ENCODE results near the gene SLC19A1. TPM values are rescaled to one million over a fixed set of nuclear protein-coding genes. Genes with fewer than 3 reads are reported as not detected.

SLC19A1 gene
- total RNA-seq, 5 donors from 2014 or later (not counting 1 experiment from before 2014, with no cell fraction given) = 10.4 to 19.2 (median 16.4) TPM

- Mint-ChIP-seq H3K36me3 (peaks cover 12% of the 10 kb centered on the region), H3K27me3 (no peaks in the 10 kb centered on the region), H3K9me3 (peaks cover 2 to 5% (median 4%) of the 10 kb centered on the region in 3 donors), H3K4me3 (no peak overlapping the region), H3K4me1 (peaks cover 0 to 9% (median 6%) of the 10 kb centered on the region in 3 donors), H3K27ac (no peak overlapping the region)
- WGBS (ENCODE audit: insufficient coverage) = 84% methylated on average over 17 of the region's 19 CpGs
- peaks cover 0 to 3% of the 10 kb centered on the region in 2 experiments for H3K4me1 ChIP-seq (ENCODE audit: control insufficient read depth in 1 of 2, extremely low read depth in 1 of 2, insufficient read depth in 2 of 2, low read length in 2 of 2)
- ChIA-PET CTCF (no interaction called here), POLR2A (no interaction called here)
- H3K27me3 ChIP-seq (replicated peaks in 1 of 2; ENCODE audit: control insufficient read depth in 2 of 2, extremely low read depth in 1 of 2, insufficient read depth in 2 of 2, low read length in 1 of 2) = no peaks in the 10 kb centered on the region
- no peak overlapping the region for H3K27ac ChIP-seq (ENCODE audit: low read length)
- H3K36me3 ChIP-seq (ENCODE audit: control insufficient read depth in 2 of 2, extremely low read depth in 1 of 2, insufficient read depth in 1 of 2, low read length in 1 of 2) = peaks cover 9 to 23% of the 10 kb centered on the region in 2 donors
- H3K9me3 ChIP-seq = no peaks in the 10 kb centered on the region
- no peak overlapping the region for H3K4me3 ChIP-seq (ENCODE audit: control insufficient read depth in 1 of 2, extremely low read depth in 1 of 2, low read length in 1 of 2)
- ATAC-seq (replicated peaks in 1 of 4) = no peak
- DNase-seq = no peak
Measured at GRCh38 chr21:45513003-45513717, 29.1 kb downstream of the SLC19A1 start.

DNA sequence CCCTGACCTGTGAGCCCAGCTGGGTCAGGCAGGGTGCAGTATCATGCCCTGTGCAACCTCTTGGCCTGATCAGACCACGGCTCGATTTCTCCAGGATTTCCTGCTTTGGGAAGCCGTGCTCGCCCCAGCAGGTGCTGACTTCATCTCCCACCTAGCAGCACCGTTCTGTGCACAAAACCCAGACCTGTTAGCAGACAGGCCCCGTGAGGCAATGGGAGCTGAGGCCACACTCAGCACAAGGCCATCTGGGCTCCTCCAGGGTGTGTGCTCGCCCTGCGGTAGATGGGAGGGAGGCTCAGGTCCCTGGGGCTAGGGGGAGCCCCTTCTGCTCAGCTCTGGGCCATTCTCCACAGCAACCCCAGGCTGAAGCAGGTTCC, 29.6 kb downstream of the SLC19A1 start:
- no peaks in the 10 kb centered on the region for H3K9me3 Mint-ChIP-seq
- DNase-seq = no peak
- WGBS (ENCODE audit: insufficient coverage) = 86% methylated on average over 6 of the region's 8 CpGs
- no peak overlapping the region for H3K4me3 ChIP-seq (ENCODE audit: control insufficient read depth in 1 of 2, extremely low read depth in 1 of 2, low read length in 1 of 2)
- ChIA-PET POLR2A (no interaction called here), CTCF (no interaction called here)
- H3K27me3 ChIP-seq (replicated peaks in 1 of 2; ENCODE audit: control insufficient read depth in 2 of 2, extremely low read depth in 1 of 2, insufficient read depth in 2 of 2, low read length in 1 of 2) = no peaks in the 10 kb centered on the region
- ATAC-seq (replicated peaks in 1 of 4) = no peak
- H3K4me1 Mint-ChIP-seq = peaks cover 0 to 4% (median 3%) of the 10 kb centered on the region in 3 donors
- H3K4me3 Mint-ChIP-seq = no peak overlapping the region
- H3K4me1 ChIP-seq (ENCODE audit: control insufficient read depth in 1 of 2, extremely low read depth in 1 of 2, insufficient read depth in 2 of 2, low read length in 2 of 2) = peaks cover 0 to 2% of the 10 kb centered on the region in 2 experiments
- H3K9me3 ChIP-seq = no peaks in the 10 kb centered on the region
- H3K27me3 Mint-ChIP-seq = no peaks in the 10 kb centered on the region
- H3K27ac Mint-ChIP-seq = no peak overlapping the region
- H3K27ac ChIP-seq (ENCODE audit: low read length) = no peak overlapping the region
- peaks cover 7% of the 10 kb centered on the region for H3K36me3 Mint-ChIP-seq
- peaks cover 9 to 23% of the 10 kb centered on the region in 2 donors for H3K36me3 ChIP-seq (ENCODE audit: control insufficient read depth in 2 of 2, extremely low read depth in 1 of 2, insufficient read depth in 1 of 2, low read length in 1 of 2)

DNA sequence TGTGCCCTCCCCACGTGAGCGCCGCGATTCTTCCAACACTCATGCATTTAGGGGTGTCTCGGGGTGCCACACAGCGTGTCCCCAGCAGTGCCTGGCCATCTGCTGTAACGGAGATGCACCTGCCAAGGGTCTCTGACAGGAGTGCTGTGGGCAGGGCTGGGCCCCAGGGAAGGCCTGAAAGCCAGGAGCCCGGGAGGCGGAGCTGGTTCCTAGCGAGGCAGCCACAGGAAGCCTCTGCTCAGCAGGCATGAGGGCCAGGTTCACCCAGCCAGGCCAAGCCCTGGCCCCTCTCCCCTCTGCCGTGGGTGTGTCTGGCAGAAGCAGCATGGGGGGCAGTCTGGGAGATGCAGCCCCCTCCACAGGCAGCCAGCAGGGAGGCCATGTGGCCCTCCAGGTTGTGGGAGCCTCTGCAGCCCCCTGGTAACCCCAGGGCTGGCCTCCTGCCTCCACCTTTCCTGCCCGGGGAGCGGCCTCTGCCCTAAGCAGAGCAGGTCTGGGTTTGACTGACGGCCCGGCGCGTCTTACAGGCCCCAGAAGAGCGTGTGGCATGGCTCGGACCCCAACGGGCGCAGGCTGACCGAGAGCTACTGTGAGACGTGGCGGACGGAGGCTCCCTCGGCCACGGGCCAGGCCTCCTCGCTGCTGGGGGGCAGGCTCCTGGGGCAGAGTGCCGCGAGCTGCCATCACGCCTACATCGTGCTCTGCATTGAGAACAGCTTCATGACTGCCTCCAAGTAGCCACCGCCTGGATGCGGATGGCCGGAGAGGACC, 30.4 kb downstream of the SLC19A1 start:
- no peak overlapping the region for H3K27ac ChIP-seq (ENCODE audit: low read length)
- H3K4me3 Mint-ChIP-seq = no peak overlapping the region
- ChIA-PET CTCF (no interaction called here), POLR2A (no interaction called here)
- H3K4me1 ChIP-seq (ENCODE audit: control insufficient read depth in 1 of 2, extremely low read depth in 1 of 2, insufficient read depth in 2 of 2, low read length in 2 of 2) = no peaks in the 10 kb centered on the region
- no peaks in the 10 kb centered on the region for H3K27me3 ChIP-seq (replicated peaks in 1 of 2; ENCODE audit: control insufficient read depth in 2 of 2, extremely low read depth in 1 of 2, insufficient read depth in 2 of 2, low read length in 1 of 2)
- no peak for ATAC-seq (replicated peaks in 1 of 4)
- H3K4me3 ChIP-seq (ENCODE audit: control insufficient read depth in 1 of 2, extremely low read depth in 1 of 2, low read length in 1 of 2) = no peak overlapping the region
- H3K9me3 ChIP-seq = no peaks in the 10 kb centered on the region
- H3K36me3 Mint-ChIP-seq = peaks cover 3% of the 10 kb centered on the region
- H3K27me3 Mint-ChIP-seq = no peaks in the 10 kb centered on the region
- H3K9me3 Mint-ChIP-seq = no peaks in the 10 kb centered on the region
- H3K36me3 ChIP-seq (ENCODE audit: control insufficient read depth in 2 of 2, extremely low read depth in 1 of 2, insufficient read depth in 1 of 2, low read length in 1 of 2) = peaks cover 9 to 17% of the 10 kb centered on the region in 2 donors
- no peak for DNase-seq
- 89% methylated on average over 34 of the region's 35 CpGs for WGBS (ENCODE audit: insufficient coverage)
- peaks cover 0 to 2% (median 0%) of the 10 kb centered on the region in 3 donors for H3K4me1 Mint-ChIP-seq
- no peak overlapping the region for H3K27ac Mint-ChIP-seq

GRCh38 chr21:45511007-45511406, 31.2 kb downstream of the SLC19A1 start:
- CTCF ChIA-PET = no interaction called here
- H3K27ac Mint-ChIP-seq = no peak overlapping the region

DNA sequence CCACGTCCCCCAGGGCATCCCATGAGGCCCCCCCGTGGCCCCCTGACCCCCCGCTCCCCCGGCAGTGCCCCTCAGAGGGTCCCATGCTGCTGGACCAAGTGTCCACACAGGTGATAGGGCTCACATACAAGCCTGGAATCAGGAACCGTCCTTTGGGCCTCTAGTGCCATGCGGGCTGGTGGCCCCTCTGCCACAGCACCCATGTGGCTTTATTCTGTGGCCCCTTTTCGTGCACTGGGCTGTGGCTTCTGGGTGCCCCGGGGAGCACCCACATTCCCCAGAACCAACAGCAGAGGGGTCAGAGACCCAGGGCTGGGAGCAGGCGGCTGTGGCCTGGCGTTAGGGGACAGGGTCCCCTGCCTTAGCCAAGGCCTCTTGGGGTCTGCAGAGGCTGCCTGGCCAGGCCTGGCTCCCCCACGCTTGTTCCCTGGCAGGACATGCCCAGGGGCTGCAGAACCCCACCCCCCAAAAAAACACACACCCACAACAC, 31.7 kb downstream of the SLC19A1 start:
- Mint-ChIP-seq H3K36me3 (peaks cover 3% of the 10 kb centered on the region), H3K9me3 (no peaks in the 10 kb centered on the region), H3K27me3 (no peaks in the 10 kb centered on the region), H3K27ac (no peak overlapping the region), H3K4me1 (peaks cover 0 to 2% (median 0%) of the 10 kb centered on the region in 3 donors), H3K4me3 (no peak overlapping the region)
- Histone ChIP-seq H3K27ac (ENCODE audit: low read length) (no peak overlapping the region), H3K4me3 (ENCODE audit: control insufficient read depth in 1 of 2, extremely low read depth in 1 of 2, low read length in 1 of 2) (no peak overlapping the region), H3K36me3 (ENCODE audit: control insufficient read depth in 2 of 2, extremely low read depth in 1 of 2, insufficient read depth in 1 of 2, low read length in 1 of 2) (peaks cover 9 to 13% of the 10 kb centered on the region in 2 donors), H3K27me3 (replicated peaks in 1 of 2; ENCODE audit: control insufficient read depth in 2 of 2, extremely low read depth in 1 of 2, insufficient read depth in 2 of 2, low read length in 1 of 2) (no peaks in the 10 kb centered on the region), H3K9me3 (no peaks in the 10 kb centered on the region), H3K4me1 (ENCODE audit: control insufficient read depth in 1 of 2, extremely low read depth in 1 of 2, insufficient read depth in 2 of 2, low read length in 2 of 2) (no peaks in the 10 kb centered on the region)
- WGBS (ENCODE audit: insufficient coverage) = 72% methylated on average over 7 of the region's 11 CpGs
- ATAC-seq (replicated peaks in 1 of 4) (no peak), DNase-seq (no peak)
- POLR2A ChIA-PET = no interaction called here
- CTCF ChIA-PET = no interaction called here

More at GRCh38 chr21:45511007-45511406, 31.2 kb downstream of the SLC19A1 start:
- Mint-ChIP-seq H3K27me3 (no peaks in the 10 kb centered on the region), H3K4me1 (peaks cover 0 to 2% (median 0%) of the 10 kb centered on the region in 3 donors), H3K36me3 (peaks cover 3% of the 10 kb centered on the region), H3K4me3 (no peak overlapping the region), H3K9me3 (no peaks in the 10 kb centered on the region)
- WGBS (ENCODE audit: insufficient coverage) = 77% methylated on average over 7 of the region's 12 CpGs
- no peak overlapping the region for H3K27ac ChIP-seq (ENCODE audit: low read length)
- DNase-seq (no peak), ATAC-seq (replicated peaks in 1 of 4) (no peak)
- H3K4me1 ChIP-seq (ENCODE audit: control insufficient read depth in 1 of 2, extremely low read depth in 1 of 2, insufficient read depth in 2 of 2, low read length in 2 of 2) = no peaks in the 10 kb centered on the region
- no peaks in the 10 kb centered on the region for H3K9me3 ChIP-seq
- POLR2A ChIA-PET = no interaction called here
- H3K27me3 ChIP-seq (replicated peaks in 1 of 2; ENCODE audit: control insufficient read depth in 2 of 2, extremely low read depth in 1 of 2, insufficient read depth in 2 of 2, low read length in 1 of 2) = no peaks in the 10 kb centered on the region
- peaks cover 9 to 15% of the 10 kb centered on the region in 2 donors for H3K36me3 ChIP-seq (ENCODE audit: control insufficient read depth in 2 of 2, extremely low read depth in 1 of 2, insufficient read depth in 1 of 2, low read length in 1 of 2)
- no peak overlapping the region for H3K4me3 ChIP-seq (ENCODE audit: control insufficient read depth in 1 of 2, extremely low read depth in 1 of 2, low read length in 1 of 2)

GRCh38 chr21:45509566-45510465, 32.4 kb downstream of the SLC19A1 start:
- Histone ChIP-seq H3K9me3 (no peaks in the 10 kb centered on the region), H3K27me3 (replicated peaks in 1 of 2; ENCODE audit: control insufficient read depth in 2 of 2, extremely low read depth in 1 of 2, insufficient read depth in 2 of 2, low read length in 1 of 2) (no peaks in the 10 kb centered on the region), H3K4me1 (ENCODE audit: control insufficient read depth in 1 of 2, extremely low read depth in 1 of 2, insufficient read depth in 2 of 2, low read length in 2 of 2) (no peaks in the 10 kb centered on the region), H3K27ac (ENCODE audit: low read length) (no peak overlapping the region), H3K36me3 (ENCODE audit: control insufficient read depth in 2 of 2, extremely low read depth in 1 of 2, insufficient read depth in 1 of 2, low read length in 1 of 2) (peaks cover 8 to 13% of the 10 kb centered on the region in 2 donors), H3K4me3 (ENCODE audit: control insufficient read depth in 1 of 2, extremely low read depth in 1 of 2, low read length in 1 of 2) (no peak overlapping the region)
- no peak for DNase-seq
- no peak for ATAC-seq (replicated peaks in 1 of 4)
- Mint-ChIP-seq H3K4me3 (no peak overlapping the region), H3K4me1 (peaks cover 0 to 2% (median 0%) of the 10 kb centered on the region in 3 donors), H3K27ac (no peak overlapping the region), H3K9me3 (no peaks in the 10 kb centered on the region), H3K36me3 (peaks cover 3% of the 10 kb centered on the region), H3K27me3 (no peaks in the 10 kb centered on the region)
- POLR2A ChIA-PET = no interaction called here
- CTCF ChIA-PET = no interaction called here
- 89% methylated on average over 60 of the region's 61 CpGs for WGBS (ENCODE audit: insufficient coverage)

All from T-cell (primary cell).